Mesothelial cell of epicardium (in vitro differentiated cells): ENCODE data around the gene SNAPIN. TPM values are rescaled to one million over a fixed set of nuclear protein-coding genes. Genes with fewer than 3 reads are reported as not detected.

Experiments
- DNase-seq, 2 experiments: peaks; one replicate each; pipeline ENCODE4 v3.0.0; 2021; ENCODE audit warnings: low spot score in 2 of 2; ENCODE audit not compliant: unreplicated experiment in 2 of 2
- H3K27ac Mint-ChIP-seq: 2 replicates; pipeline ENCODE4 v1.8.0; 2021; ENCODE audit warnings: mixed read lengths
- H3K27me3 Mint-ChIP-seq: 2 replicates; pipeline ENCODE4 v1.8.0; 2021; ENCODE audit warnings: low read depth, mixed read lengths
- H3K36me3 Mint-ChIP-seq: 2 replicates; pipeline ENCODE4 v1.8.0; 2021; ENCODE audit warnings: mixed read lengths
- H3K4me1 Mint-ChIP-seq: 2 replicates; pipeline ENCODE4 v1.8.0; 2021; ENCODE audit warnings: mixed read lengths
- H3K4me3 Mint-ChIP-seq: 2 replicates; pipeline ENCODE4 v1.8.0; 2021; ENCODE audit warnings: mild to moderate bottlenecking, moderate library complexity, mixed read lengths
- H3K9me3 Mint-ChIP-seq: 2 replicates; pipeline ENCODE4 v1.8.0; 2021; ENCODE audit warnings: mixed read lengths
- CTCF ChIP-seq: fragments of 200-600 bp; sonication (generic); IDR thresholded peaks from one replicate; pipeline ENCODE4 v1.5.0; 2021; ENCODE audit warnings: antibody characterized with exemption; ENCODE audit not compliant: unreplicated experiment
- total RNA-seq: library from RNA; stranded (reverse); gene quantifications from 3 replicates; pipeline ENCODE4 v1.2.1, GENCODE V29; 2021

The SNAPIN gene
- total RNA-seq, 1 donor from 2014 or later: 34.6 TPM

DNA sequence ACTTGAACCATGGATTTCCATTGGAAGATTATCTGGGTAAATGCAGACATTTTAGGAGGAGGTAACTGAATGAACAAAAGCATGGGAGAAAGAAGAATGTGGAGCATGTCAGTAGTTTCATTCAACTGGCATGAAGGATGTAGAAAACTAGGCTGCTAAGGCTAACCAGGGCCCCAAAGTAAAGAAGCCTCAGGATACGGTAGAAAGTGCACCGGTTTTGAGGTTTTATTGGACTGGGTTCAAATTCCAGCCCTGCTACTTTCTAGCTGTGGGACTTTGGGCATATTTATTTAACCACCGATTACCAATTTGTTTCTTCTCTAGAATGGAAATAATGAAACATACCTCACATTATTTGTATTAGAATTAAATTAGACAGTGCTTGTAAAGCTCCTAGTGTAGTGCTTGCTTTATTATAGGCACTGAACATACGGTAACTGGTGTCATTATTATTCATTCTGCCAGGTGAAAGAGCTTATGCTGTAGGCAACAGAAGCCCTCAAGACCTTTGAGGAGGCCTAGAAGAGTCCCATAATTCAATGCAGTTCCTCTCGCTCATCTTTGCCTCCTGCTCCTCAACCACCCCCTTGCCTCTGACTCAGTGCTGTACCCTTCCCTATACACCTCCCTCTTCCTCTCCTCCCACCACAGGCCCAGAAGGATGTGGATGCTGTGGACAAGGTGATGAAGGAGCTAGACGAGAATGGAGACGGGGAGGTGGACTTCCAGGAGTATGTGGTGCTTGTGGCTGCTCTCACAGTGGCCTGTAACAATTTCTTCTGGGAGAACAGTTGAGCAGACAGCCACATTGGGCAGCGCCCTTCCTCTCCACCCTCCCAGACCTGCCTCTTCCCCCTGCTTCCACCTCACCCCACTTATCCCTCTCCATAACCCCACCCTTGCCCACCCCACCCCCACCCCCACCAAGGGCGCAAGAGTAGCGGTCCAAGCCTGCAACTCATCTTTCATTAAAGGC, 27.2 kb upstream of the SNAPIN start:
- H3K27ac Mint-ChIP-seq: peak overlapping the region; percentile 69
- TF ChIP-seq CTCF: no peak
- DNase-seq: no peak
- H3K4me1 Mint-ChIP-seq: peaks cover 28% of the 10 kb centered on the region
- H3K36me3 Mint-ChIP-seq: peaks cover 5% of the 10 kb centered on the region
- H3K27me3 Mint-ChIP-seq: no peaks in the 10 kb centered on the region
- H3K4me3 Mint-ChIP-seq: no peak overlapping the region
- H3K9me3 Mint-ChIP-seq: no peaks in the 10 kb centered on the region

DNA sequence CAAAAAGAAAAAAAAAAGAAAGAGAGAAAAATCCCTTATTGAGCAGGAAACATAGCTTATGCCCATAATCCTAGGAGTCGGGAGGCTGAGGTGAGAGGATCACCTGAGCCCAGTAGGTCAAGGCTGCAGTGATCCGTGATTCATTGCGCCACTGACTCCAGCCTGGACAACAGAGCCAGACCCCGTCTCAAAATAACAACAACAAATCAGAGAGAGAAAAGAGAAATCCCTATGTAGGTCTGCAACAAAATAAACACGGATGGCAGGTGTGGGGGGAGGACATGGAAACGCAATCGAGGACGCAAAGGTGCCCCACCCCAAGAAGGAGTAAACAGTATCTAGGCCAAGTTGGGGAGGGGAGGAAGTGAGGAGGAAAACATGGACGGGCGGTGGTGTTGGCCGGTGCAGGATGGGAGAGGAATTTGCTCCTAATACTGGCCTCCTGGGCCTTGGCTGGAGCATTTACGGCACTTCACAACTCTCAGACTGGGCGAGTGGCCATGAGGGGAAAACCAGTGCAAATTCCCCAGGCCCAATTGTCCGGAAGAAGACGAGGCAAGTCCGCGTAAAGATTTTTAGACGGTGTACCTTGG, 25.2 kb upstream of the SNAPIN start:
- H3K4me3 Mint-ChIP-seq: peak overlapping the region; percentile 87
- H3K27ac Mint-ChIP-seq: peak overlapping the region; percentile 100
- H3K36me3 Mint-ChIP-seq: peaks cover 21% of the 10 kb centered on the region
- no peaks in the 10 kb centered on the region for H3K9me3 Mint-ChIP-seq
- H3K27me3 Mint-ChIP-seq: no peaks in the 10 kb centered on the region
- peaks cover 21% of the 10 kb centered on the region for H3K4me1 Mint-ChIP-seq
- no peak for DNase-seq
- no peak for TF ChIP-seq CTCF

DNA sequence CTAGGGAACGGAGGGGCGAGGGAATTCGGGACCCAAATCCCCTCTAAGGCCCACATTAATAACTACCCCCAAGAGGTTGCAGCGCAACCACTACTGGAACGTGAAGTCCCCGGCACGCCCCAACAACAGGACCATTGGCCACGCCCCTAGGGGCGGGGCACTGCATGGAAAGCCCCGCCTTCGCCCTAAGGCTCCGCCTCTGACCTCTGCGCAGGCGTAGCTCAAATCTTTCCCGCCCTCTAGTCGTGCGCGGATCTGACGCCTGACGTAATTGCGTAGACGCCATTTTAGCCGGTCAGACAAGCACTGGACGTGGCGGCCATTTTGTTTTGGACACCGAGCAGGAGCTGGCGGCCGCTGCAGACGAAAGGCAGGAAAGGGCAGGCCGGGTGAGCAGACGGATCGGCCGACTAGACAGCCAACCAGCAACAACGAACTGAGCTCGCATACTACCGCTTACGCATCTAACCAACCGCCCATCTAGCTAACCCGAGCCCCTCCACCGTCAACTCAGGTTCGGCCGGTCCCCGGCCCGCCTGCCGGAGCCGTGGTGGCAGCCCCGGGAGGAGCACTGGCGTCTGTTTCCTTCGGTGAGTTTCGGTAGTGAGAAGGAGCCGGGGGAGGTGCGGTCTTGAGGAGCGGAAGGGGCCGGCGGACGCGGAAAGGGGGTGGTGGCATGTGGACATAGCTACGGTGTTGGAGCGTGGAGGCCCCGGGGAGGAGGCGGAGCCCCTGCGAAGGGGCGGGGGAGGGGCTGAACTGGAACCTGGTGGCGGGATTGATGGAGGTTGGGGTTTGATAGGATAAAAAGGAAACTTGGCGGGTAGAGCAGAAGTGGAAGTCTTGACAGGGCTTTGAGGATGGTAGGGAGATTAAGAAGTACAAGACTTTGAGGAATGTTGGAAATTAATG, 24.5 kb upstream of the SNAPIN start, which contains the start of gene CHTOP:
TSS of gene CHTOP (plus strand) at position 313 of the 912 bp plus-strand sequence. CDS start 2,523 bp downstream, outside the sequence.
- H3K4me1 Mint-ChIP-seq: peaks cover 21% of the 10 kb centered on the region
- no peaks in the 10 kb centered on the region for H3K27me3 Mint-ChIP-seq
- no peak for TF ChIP-seq CTCF
- no peaks in the 10 kb centered on the region for H3K9me3 Mint-ChIP-seq
- H3K4me3 Mint-ChIP-seq: peak within 1 kb of the TSS; percentile 87
- peaks cover 25% of the 10 kb centered on the region for H3K36me3 Mint-ChIP-seq
- DNase-seq: peak; percentile 89 to 94
- H3K27ac Mint-ChIP-seq: peak within 1 kb of the TSS; percentile 100

- DNase-seq: no peak
- peak overlapping the region; percentile 65 for H3K4me3 Mint-ChIP-seq
- TF ChIP-seq CTCF: no peak
- H3K36me3 Mint-ChIP-seq: peaks cover 25% of the 10 kb centered on the region
- H3K9me3 Mint-ChIP-seq: no peaks in the 10 kb centered on the region
- peak overlapping the region; percentile 78 for H3K27ac Mint-ChIP-seq
- peaks cover 16% of the 10 kb centered on the region for H3K4me1 Mint-ChIP-seq
- no peaks in the 10 kb centered on the region for H3K27me3 Mint-ChIP-seq
Measured at GRCh38 chr1:153635872-153636271, 22.6 kb upstream of the SNAPIN start.

GRCh38 chr1:153636312-153636711, 22.2 kb upstream of the SNAPIN start:
- H3K9me3 Mint-ChIP-seq: no peaks in the 10 kb centered on the region
- H3K27me3 Mint-ChIP-seq: no peaks in the 10 kb centered on the region
- peaks cover 16% of the 10 kb centered on the region for H3K4me1 Mint-ChIP-seq
- peak overlapping the region; percentile 65 for H3K4me3 Mint-ChIP-seq
- TF ChIP-seq CTCF: no peak
- DNase-seq: no peak
- H3K27ac Mint-ChIP-seq: no peak overlapping the region
- peaks cover 29% of the 10 kb centered on the region for H3K36me3 Mint-ChIP-seq
